Keratinocyte (primary cell): Measurements from ENCODE around the gene PEX11G.

Source experiments
- EZH2 ChIP-seq: IDR thresholded peaks from one replicate; pipeline ENCODE4 v1.6.1; 2012; ENCODE audit warnings: inconsistent platforms, mild to moderate bottlenecking, low read length, moderate library complexity
- TF ChIP-seq, protein P1 (sequence below), 3 experiments: IDR thresholded peaks in 1 of 3; conservative IDR thresholded peaks in 1 of 3; optimal IDR thresholded peaks in 1 of 3; 2 replicates in 2 of 3; 3 replicates in 1 of 3; pipeline versions ENCODE3 to v1.5.1; 2011; ENCODE audit warnings: low read length in 3 of 3, mild to moderate bottlenecking in 3 of 3, moderate library complexity in 2 of 3, control low read depth in 1 of 3, inconsistent platforms in 1 of 3; ENCODE audit not compliant: insufficient read depth in 2 of 3; ENCODE audit errors: extremely low read depth in 1 of 3

DNA sequence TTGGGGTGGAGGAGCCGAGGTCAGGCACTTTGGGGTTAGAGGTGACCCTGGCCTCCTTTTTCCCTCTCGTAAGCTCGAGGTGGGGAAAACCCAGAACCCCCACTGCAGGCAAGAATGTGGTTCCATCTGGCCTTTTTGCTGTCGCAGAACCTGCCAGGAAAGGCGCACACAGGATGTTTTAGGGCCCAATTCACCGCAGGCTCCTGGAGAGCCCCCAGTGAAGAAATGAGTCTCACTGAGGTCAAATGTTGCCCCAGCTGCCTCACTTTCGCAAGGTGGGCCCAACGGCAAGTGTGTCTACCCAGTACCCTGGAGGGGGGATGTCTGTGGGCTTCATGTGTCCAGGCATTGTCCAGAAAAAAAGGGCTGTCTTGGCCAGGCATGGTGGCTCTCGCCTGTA, 61.8 kb downstream of the PEX11G start:
- TF ChIP-seq, protein P1, sequence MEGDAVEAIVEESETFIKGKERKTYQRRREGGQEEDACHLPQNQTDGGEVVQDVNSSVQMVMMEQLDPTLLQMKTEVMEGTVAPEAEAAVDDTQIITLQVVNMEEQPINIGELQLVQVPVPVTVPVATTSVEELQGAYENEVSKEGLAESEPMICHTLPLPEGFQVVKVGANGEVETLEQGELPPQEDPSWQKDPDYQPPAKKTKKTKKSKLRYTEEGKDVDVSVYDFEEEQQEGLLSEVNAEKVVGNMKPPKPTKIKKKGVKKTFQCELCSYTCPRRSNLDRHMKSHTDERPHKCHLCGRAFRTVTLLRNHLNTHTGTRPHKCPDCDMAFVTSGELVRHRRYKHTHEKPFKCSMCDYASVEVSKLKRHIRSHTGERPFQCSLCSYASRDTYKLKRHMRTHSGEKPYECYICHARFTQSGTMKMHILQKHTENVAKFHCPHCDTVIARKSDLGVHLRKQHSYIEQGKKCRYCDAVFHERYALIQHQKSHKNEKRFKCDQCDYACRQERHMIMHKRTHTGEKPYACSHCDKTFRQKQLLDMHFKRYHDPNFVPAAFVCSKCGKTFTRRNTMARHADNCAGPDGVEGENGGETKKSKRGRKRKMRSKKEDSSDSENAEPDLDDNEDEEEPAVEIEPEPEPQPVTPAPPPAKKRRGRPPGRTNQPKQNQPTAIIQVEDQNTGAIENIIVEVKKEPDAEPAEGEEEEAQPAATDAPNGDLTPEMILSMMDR (optimal IDR thresholded peaks at IDR 0.05 in 1 of 3, IDR thresholded peaks at IDR 0.05 in 1 of 3, conservative IDR thresholded peaks at IDR 0.05 in 1 of 3; ENCODE audit: extremely low read depth in 1 of 3, insufficient read depth in 2 of 3, low read length in 3 of 3): no peak
- TF ChIP-seq EZH2: no peak
